HEK293 (cell line): ENCODE measurements around the gene NRIP3.

Experiments
- IKZF3 ChIP-seq: fragments of 450-650 bp; IDR thresholded peaks from 2 replicates; pipeline ENCODE4 v1.5.0; 2018; ENCODE audit warnings: missing biosample characterization, mild to moderate bottlenecking, missing genetic modification characterization, moderate library complexity
- OSR2 ChIP-seq: fragments of 450-650 bp; formaldehyde crosslinking; IDR thresholded peaks from 2 replicates; pipeline ENCODE4 v1.5.1; 2016; ENCODE audit warnings: missing biosample characterization, missing genetic modification characterization
- PRDM1 ChIP-seq: fragments of 450-650 bp; formaldehyde crosslinking; IDR thresholded peaks from 2 replicates; pipeline ENCODE4; 2016; ENCODE audit warnings: missing biosample characterization, missing genetic modification characterization
- RBAK ChIP-seq: fragments of 450-650 bp; formaldehyde crosslinking; IDR thresholded peaks from 2 replicates; pipeline ENCODE4 v1.5.1; 2016; ENCODE audit warnings: missing biosample characterization, missing genetic modification characterization
- REST ChIP-seq: fragments of 450-650 bp; formaldehyde crosslinking; IDR thresholded peaks from 2 replicates; pipeline ENCODE4 v1.5.1; 2016; ENCODE audit warnings: missing biosample characterization, missing genetic modification characterization
- SCRT2 ChIP-seq: fragments of 450-650 bp; formaldehyde crosslinking; IDR thresholded peaks from 2 replicates; pipeline ENCODE4 v1.5.1; 2016; ENCODE audit warnings: missing biosample characterization, missing genetic modification characterization
- ZBTB1 ChIP-seq: fragments of 450-650 bp; formaldehyde crosslinking; IDR thresholded peaks from 2 replicates; pipeline ENCODE4 v1.5.1; 2016; ENCODE audit warnings: missing biosample characterization, missing genetic modification characterization
- ZBTB17 ChIP-seq: fragments of 450-650 bp; formaldehyde crosslinking; IDR thresholded peaks from 2 replicates; pipeline ENCODE4 v1.5.1; 2016; ENCODE audit warnings: missing biosample characterization, missing genetic modification characterization
- ZFP3 ChIP-seq: fragments of 450-650 bp; formaldehyde crosslinking; IDR thresholded peaks from 2 replicates; pipeline ENCODE4 v1.5.1; 2016; ENCODE audit warnings: low read depth, missing biosample characterization, missing genetic modification characterization
- ZFP41 ChIP-seq: fragments of 450-650 bp; formaldehyde crosslinking; IDR thresholded peaks from 2 replicates; pipeline ENCODE4 v1.5.1; 2016; ENCODE audit warnings: missing biosample characterization, missing genetic modification characterization, borderline replicate concordance
- ZIC2 ChIP-seq: fragments of 450-650 bp; formaldehyde crosslinking; IDR thresholded peaks from 2 replicates; pipeline ENCODE4 v1.5.1; 2016; ENCODE audit warnings: missing biosample characterization, missing genetic modification characterization
- ZNF10 ChIP-seq: fragments of 450-650 bp; formaldehyde crosslinking; IDR thresholded peaks from 2 replicates; pipeline ENCODE4 v1.5.1; 2017; ENCODE audit warnings: missing biosample characterization, missing genetic modification characterization
- ZNF146 ChIP-seq: fragments of 450-650 bp; formaldehyde crosslinking; IDR thresholded peaks from 2 replicates; pipeline ENCODE4 v1.5.1; 2016; ENCODE audit warnings: missing biosample characterization, missing genetic modification characterization
- ZNF174 ChIP-seq: fragments of 450-650 bp; formaldehyde crosslinking; IDR thresholded peaks from 2 replicates; pipeline ENCODE4 v1.5.0; 2017; ENCODE audit warnings: missing biosample characterization, mild to moderate bottlenecking, missing genetic modification characterization
- ZNF19 ChIP-seq: fragments of 450-650 bp; formaldehyde crosslinking; IDR thresholded peaks from 2 replicates; pipeline ENCODE4; 2016; ENCODE audit warnings: missing biosample characterization, missing genetic modification characterization, low read depth
- ZNF24 ChIP-seq: fragments of 450-650 bp; formaldehyde crosslinking; IDR thresholded peaks from 2 replicates; pipeline ENCODE4 v1.5.1; 2016; ENCODE audit warnings: missing biosample characterization, missing genetic modification characterization
- ZNF280D ChIP-seq: fragments of 450-650 bp; formaldehyde crosslinking; IDR thresholded peaks from 2 replicates; pipeline ENCODE4 v1.5.1; 2016; ENCODE audit warnings: missing biosample characterization, missing genetic modification characterization
- ZNF426 ChIP-seq: fragments of 450-650 bp; formaldehyde crosslinking; IDR thresholded peaks from 2 replicates; pipeline ENCODE4 v1.5.1; 2017; ENCODE audit warnings: missing biosample characterization, missing genetic modification characterization, mild to moderate bottlenecking, inconsistent platforms, moderate library complexity
- ZNF510 ChIP-seq: fragments of 450-650 bp; formaldehyde crosslinking; IDR thresholded peaks from 2 replicates; pipeline ENCODE4 v1.5.1; 2018; ENCODE audit warnings: mild to moderate bottlenecking, missing genetic modification characterization, missing biosample characterization; ENCODE audit not compliant: insufficient replicate concordance
- ZNF555 ChIP-seq: fragments of 450-650 bp; formaldehyde crosslinking; conservative IDR thresholded peaks from 2 replicates; pipeline ENCODE4 v1.5.1; 2017; ENCODE audit warnings: missing biosample characterization, mild to moderate bottlenecking, missing genetic modification characterization, inconsistent platforms
- ZNF664 ChIP-seq: fragments of 450-650 bp; formaldehyde crosslinking; IDR thresholded peaks from 2 replicates; pipeline ENCODE4 v1.5.1; 2016; ENCODE audit warnings: missing biosample characterization, missing genetic modification characterization
- ZNF670 ChIP-seq: fragments of 450-650 bp; formaldehyde crosslinking; IDR thresholded peaks from 2 replicates; pipeline ENCODE4 v1.5.1; 2016; ENCODE audit warnings: missing biosample characterization, missing genetic modification characterization, low read depth
- ZNF768 ChIP-seq: fragments of 450-650 bp; formaldehyde crosslinking; IDR thresholded peaks from 2 replicates; pipeline ENCODE4 v1.5.1; 2018; ENCODE audit warnings: missing biosample characterization, mild to moderate bottlenecking, missing genetic modification characterization
- ZSCAN16 ChIP-seq: fragments of 450-650 bp; formaldehyde crosslinking; IDR thresholded peaks from 2 replicates; pipeline ENCODE4 v1.5.1; 2016; ENCODE audit warnings: missing biosample characterization, missing genetic modification characterization
- TF ChIP-seq, protein P1 (sequence below): fragments of 450-650 bp; formaldehyde crosslinking; IDR thresholded peaks from 2 replicates; pipeline ENCODE4 v1.5.0; 2017; ENCODE audit warnings: missing biosample characterization, missing genetic modification characterization, borderline replicate concordance
- TF ChIP-seq, protein P2 (sequence below): fragments of 450-650 bp; IDR thresholded peaks from 2 replicates; pipeline ENCODE4 v1.5.1; 2018; ENCODE audit warnings: missing biosample characterization, missing genetic modification characterization
- TF ChIP-seq, protein P3 (sequence below): fragments of 450-650 bp; formaldehyde crosslinking; IDR thresholded peaks from 2 replicates; pipeline ENCODE4 v1.5.1; 2017; ENCODE audit warnings: missing biosample characterization, mild to moderate bottlenecking, missing genetic modification characterization, moderate library complexity

Gene NRIP3

DNA sequence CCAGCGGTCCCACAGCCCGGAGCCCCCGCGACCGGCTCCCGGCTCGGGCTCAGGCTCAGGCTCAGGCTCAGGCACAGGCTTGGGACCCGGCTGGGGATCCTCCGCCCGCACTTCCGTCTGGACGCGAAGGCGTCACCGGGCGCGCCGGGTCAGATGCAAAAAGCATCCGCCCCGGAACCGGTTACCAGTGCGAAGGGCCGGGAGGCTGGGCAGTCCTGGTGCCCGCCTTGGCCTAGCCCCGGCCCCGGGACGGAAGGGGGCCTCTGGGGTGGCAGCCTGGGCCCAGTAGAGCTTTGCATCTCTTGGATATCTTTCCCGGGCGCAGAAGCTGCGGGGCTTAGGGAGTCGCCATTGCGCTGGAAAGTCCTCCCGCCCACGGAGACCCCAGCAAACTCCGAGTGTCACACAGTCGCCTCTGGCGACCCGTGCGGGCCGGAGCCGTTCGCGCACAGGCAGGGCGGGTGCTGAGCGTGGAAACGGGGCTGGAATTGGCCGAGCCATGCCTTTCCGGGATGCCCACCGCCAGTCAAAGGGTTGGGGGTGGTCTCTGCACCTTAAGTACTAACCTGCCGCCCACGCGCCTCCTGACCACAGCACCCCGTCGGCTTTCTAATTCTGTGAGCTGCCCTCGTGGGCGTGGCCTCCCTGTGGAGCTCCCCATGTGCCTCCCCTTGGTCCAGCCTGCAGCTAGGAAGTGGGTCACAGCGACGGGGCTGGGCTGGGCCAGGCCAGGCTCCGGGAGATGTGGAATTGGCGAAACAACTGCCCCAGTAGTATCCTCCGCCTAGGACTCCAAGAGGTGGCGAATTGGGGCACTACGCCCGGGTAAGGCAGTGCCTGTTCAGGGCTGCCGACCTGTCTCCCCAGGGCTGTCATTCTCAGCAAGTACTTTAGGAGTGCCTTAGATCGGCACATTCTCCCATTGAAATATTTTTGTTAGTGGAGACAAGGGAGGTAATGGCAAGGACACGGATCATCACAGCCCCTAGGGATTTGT is 39.2 kb downstream of the NRIP3 start, which contains the start of gene TMEM9B (continued):
- TF ChIP-seq, protein P1, sequence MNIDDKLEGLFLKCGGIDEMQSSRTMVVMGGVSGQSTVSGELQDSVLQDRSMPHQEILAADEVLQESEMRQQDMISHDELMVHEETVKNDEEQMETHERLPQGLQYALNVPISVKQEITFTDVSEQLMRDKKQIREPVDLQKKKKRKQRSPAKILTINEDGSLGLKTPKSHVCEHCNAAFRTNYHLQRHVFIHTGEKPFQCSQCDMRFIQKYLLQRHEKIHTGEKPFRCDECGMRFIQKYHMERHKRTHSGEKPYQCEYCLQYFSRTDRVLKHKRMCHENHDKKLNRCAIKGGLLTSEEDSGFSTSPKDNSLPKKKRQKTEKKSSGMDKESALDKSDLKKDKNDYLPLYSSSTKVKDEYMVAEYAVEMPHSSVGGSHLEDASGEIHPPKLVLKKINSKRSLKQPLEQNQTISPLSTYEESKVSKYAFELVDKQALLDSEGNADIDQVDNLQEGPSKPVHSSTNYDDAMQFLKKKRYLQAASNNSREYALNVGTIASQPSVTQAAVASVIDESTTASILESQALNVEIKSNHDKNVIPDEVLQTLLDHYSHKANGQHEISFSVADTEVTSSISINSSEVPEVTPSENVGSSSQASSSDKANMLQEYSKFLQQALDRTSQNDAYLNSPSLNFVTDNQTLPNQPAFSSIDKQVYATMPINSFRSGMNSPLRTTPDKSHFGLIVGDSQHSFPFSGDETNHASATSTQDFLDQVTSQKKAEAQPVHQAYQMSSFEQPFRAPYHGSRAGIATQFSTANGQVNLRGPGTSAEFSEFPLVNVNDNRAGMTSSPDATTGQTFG (tag by site-specific recombination) = no peak
- TF ChIP-seq ZFP41 (no peak), ZNF19 (tag by site-specific recombination) (no peak), ZNF510 (tag by site-specific recombination) (no peak), ZBTB1 (tag by site-specific recombination) (no peak), ZNF24 (tag by site-specific recombination) (peak; percentile 71; the same call in 1 of the 2 replicates), ZBTB17 (tag by site-specific recombination) (peak; percentile 82), ZNF670 (tag by site-specific recombination) (no peak), IKZF3 (tag by site-specific recombination) (no peak), ZNF146 (no peak), RBAK (tag by site-specific recombination) (no peak), ZFP3 (no peak), ZNF664 (tag by site-specific recombination) (no peak), ZSCAN16 (tag by site-specific recombination) (no peak), ZNF174 (no peak), ZNF555 (no peak), SCRT2 (tag by site-specific recombination) (no peak), ZNF10 (tag by site-specific recombination) (no peak), OSR2 (no peak), ZNF280D (tag by site-specific recombination) (no peak), ZIC2 (tag by site-specific recombination) (peak; percentile 56; the same call in 1 of the 2 replicates), REST (tag by site-specific recombination) (no peak; the same call in 1 of the 2 replicates), ZNF768 (tag by site-specific recombination) (no peak), ZNF426 (tag by site-specific recombination) (no peak), PRDM1 (tag by site-specific recombination) (no peak)
- TF ChIP-seq, protein P2, sequence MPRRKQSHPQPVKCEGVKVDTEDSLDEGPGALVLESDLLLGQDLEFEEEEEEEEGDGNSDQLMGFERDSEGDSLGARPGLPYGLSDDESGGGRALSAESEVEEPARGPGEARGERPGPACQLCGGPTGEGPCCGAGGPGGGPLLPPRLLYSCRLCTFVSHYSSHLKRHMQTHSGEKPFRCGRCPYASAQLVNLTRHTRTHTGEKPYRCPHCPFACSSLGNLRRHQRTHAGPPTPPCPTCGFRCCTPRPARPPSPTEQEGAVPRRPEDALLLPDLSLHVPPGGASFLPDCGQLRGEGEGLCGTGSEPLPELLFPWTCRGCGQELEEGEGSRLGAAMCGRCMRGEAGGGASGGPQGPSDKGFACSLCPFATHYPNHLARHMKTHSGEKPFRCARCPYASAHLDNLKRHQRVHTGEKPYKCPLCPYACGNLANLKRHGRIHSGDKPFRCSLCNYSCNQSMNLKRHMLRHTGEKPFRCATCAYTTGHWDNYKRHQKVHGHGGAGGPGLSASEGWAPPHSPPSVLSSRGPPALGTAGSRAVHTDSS = no peak
- TF ChIP-seq, protein P3, sequence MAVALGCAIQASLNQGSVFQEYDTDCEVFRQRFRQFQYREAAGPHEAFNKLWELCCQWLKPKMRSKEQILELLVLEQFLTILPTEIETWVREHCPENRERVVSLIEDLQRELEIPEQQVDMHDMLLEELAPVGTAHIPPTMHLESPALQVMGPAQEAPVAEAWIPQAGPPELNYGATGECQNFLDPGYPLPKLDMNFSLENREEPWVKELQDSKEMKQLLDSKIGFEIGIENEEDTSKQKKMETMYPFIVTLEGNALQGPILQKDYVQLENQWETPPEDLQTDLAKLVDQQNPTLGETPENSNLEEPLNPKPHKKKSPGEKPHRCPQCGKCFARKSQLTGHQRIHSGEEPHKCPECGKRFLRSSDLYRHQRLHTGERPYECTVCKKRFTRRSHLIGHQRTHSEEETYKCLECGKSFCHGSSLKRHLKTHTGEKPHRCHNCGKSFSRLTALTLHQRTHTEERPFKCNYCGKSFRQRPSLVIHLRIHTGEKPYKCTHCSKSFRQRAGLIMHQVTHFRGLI (tag by site-specific recombination) = 0 out of 2 replicates have a peak, but pooled peaks have one; percentile 1
